ENCODE data around the gene ISX. TPM values are rescaled to one million over a fixed set of nuclear protein-coding genes. Genes with fewer than 3 reads are reported as not detected.

ISX gene
- total and polyA plus RNA-seq, 2 donors (not counting 1 experiment from before 2014, with no cell fraction given), result not detected

- peaks cover 0 to 3% (median 0%) of the 10 kb centered on the region in 3 donors for H3K9me3 ChIP-seq (ENCODE audit: control extremely low read depth in 1 of 3, control insufficient read depth in 2 of 3, insufficient read depth in 1 of 3, low read length in 2 of 3)
- Mint-ChIP-seq H3K9me3 (ENCODE audit: insufficient read depth) (no peaks in the 10 kb centered on the region), H3K27ac (no peak overlapping the region), H3K27me3 (peaks cover 29% of the 10 kb centered on the region), H3K4me1 (peaks cover under 1% of the 10 kb centered on the region), H3K4me3 (no peak overlapping the region)
- no peak overlapping the region for H3K4me3 ChIP-seq (ENCODE audit: control extremely low read depth in 1 of 5, extremely low read depth in 1 of 5, insufficient read depth in 1 of 5, low read depth in 2 of 5, low read length in 4 of 5)
- CTCF ChIA-PET, result no interaction called here
- H3K4me1 ChIP-seq (ENCODE audit: control insufficient read depth in 2 of 2, insufficient read depth in 2 of 2, low read length in 2 of 2), result peaks cover 0 to 2% of the 10 kb centered on the region in 2 donors
- H3K36me3 ChIP-seq (replicated peaks in 1 of 2; ENCODE audit: control extremely low read depth in 1 of 2, control insufficient read depth in 1 of 2, extremely low read depth in 1 of 2, insufficient read depth in 2 of 2, low read length in 1 of 2), result no peaks in the 10 kb centered on the region
- TF ChIP-seq CTCF (IDR thresholded peaks at IDR 0.05) (no peak), EZH2 (IDR thresholded peaks at IDR 0.05; ENCODE audit: borderline replicate concordance, insufficient read depth, low read depth, low read length, poor library complexity, severe bottlenecking) (no peak)
- H4K20me1 ChIP-seq (ENCODE audit: control insufficient read depth, insufficient read depth, low read length, poor library complexity, severe bottlenecking), result no peaks in the 10 kb centered on the region
- H3K79me2 ChIP-seq (ENCODE audit: control insufficient read depth, insufficient read depth, low read length), result no peaks in the 10 kb centered on the region
- DNase-seq, result no peak
- POLR2A ChIA-PET, result no interaction called here
- no peak overlapping the region for H3K4me2 ChIP-seq (replicated peaks; ENCODE audit: low read depth, low read length, poor library complexity, severe bottlenecking)
- no peak overlapping the region for H2AFZ ChIP-seq (ENCODE audit: insufficient read depth, low read depth, low read length, poor library complexity, severe bottlenecking)
- no peak for ATAC-seq (ENCODE audit: low read depth)
- intact Hi-C loops (cut with micrococcal nuclease), result no loop called here
- WGBS (ENCODE audit: insufficient coverage), result 36% methylated on average over 1 of the region's 2 CpGs
- H3K9ac ChIP-seq (ENCODE audit: low read length), result no peak overlapping the region
- H3K27ac ChIP-seq (ENCODE audit: low read length in 2 of 2), result no peak overlapping the region
- H3K27me3 ChIP-seq (replicated peaks in 1 of 4; ENCODE audit: control extremely low read depth in 1 of 4, control insufficient read depth in 3 of 4, insufficient read depth in 4 of 4, low read length in 3 of 4), result peaks cover 0 to 5% (median 1%) of the 10 kb centered on the region in 4 experiments
Observed at GRCh38 chr22:35018995-35019394, 47.0 kb upstream of the ISX start.

DNA sequence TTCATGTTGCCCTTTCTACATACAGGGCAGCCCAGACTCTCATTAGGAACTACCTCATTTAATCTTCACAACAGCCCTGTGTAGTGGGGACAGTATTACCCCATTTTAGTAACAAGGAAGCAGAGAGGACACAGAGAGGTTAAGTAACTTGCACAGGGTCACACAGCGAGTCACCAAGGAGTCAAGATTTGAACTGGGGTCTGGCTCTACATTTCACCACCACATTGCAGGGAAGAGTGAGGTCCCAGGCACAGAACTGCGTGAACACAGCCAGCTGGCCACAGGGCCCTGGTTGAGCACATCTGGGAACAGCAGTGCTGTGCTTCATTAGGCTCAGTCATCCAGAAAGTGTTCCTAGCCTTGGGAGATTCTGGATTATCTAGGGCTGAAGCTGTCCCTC is 45.4 kb upstream of the ISX start:
- Histone ChIP-seq H2AFZ (ENCODE audit: insufficient read depth, low read depth, low read length, poor library complexity, severe bottlenecking) (no peak overlapping the region), H3K36me3 (replicated peaks in 1 of 2; ENCODE audit: control extremely low read depth in 1 of 2, control insufficient read depth in 1 of 2, extremely low read depth in 1 of 2, insufficient read depth in 2 of 2, low read length in 1 of 2) (no peaks in the 10 kb centered on the region), H3K9ac (ENCODE audit: low read length) (no peak overlapping the region), H3K27ac (ENCODE audit: low read length in 2 of 2) (no peak overlapping the region), H3K27me3 (replicated peaks in 1 of 4; ENCODE audit: control extremely low read depth in 1 of 4, control insufficient read depth in 3 of 4, insufficient read depth in 4 of 4, low read length in 3 of 4) (peaks cover 0 to 10% (median 3%) of the 10 kb centered on the region in 4 experiments), H3K79me2 (ENCODE audit: control insufficient read depth, insufficient read depth, low read length) (no peaks in the 10 kb centered on the region), H4K20me1 (ENCODE audit: control insufficient read depth, insufficient read depth, low read length, poor library complexity, severe bottlenecking) (no peaks in the 10 kb centered on the region), H3K4me1 (ENCODE audit: control insufficient read depth in 2 of 2, insufficient read depth in 2 of 2, low read length in 2 of 2) (peaks cover 0 to 6% of the 10 kb centered on the region in 2 donors), H3K4me2 (replicated peaks; ENCODE audit: low read depth, low read length, poor library complexity, severe bottlenecking) (no peak overlapping the region), H3K4me3 (ENCODE audit: control extremely low read depth in 1 of 5, extremely low read depth in 1 of 5, insufficient read depth in 1 of 5, low read depth in 2 of 5, low read length in 4 of 5) (no peak overlapping the region), H3K9me3 (ENCODE audit: control extremely low read depth in 1 of 3, control insufficient read depth in 2 of 3, insufficient read depth in 1 of 3, low read length in 2 of 3) (peaks cover 0 to 7% (median 0%) of the 10 kb centered on the region in 3 donors)
- H3K27ac Mint-ChIP-seq, result no peak overlapping the region
- H3K4me1 Mint-ChIP-seq, result peaks cover 1% of the 10 kb centered on the region
- TF ChIP-seq CTCF (IDR thresholded peaks at IDR 0.05) (no peak), EZH2 (IDR thresholded peaks at IDR 0.05; ENCODE audit: borderline replicate concordance, insufficient read depth, low read depth, low read length, poor library complexity, severe bottlenecking) (no peak)
- CTCF ChIA-PET, result no interaction called here
- H3K9me3 Mint-ChIP-seq (ENCODE audit: insufficient read depth), result no peaks in the 10 kb centered on the region
- intact Hi-C loops (cut with micrococcal nuclease), result no loop called here
- POLR2A ChIA-PET, result no interaction called here
- no peak overlapping the region for H3K4me3 Mint-ChIP-seq
- 69% methylated on average over 2 of the region's 2 CpGs for WGBS (ENCODE audit: insufficient coverage)
- ATAC-seq (ENCODE audit: low read depth) (no peak), DNase-seq (no peak)
- peaks cover 38% of the 10 kb centered on the region for H3K27me3 Mint-ChIP-seq
